ENCODE results near the gene PRKG1. TPM values are rescaled to one million over a fixed set of nuclear protein-coding genes. Genes with fewer than 3 reads are reported as not detected.

Gene PRKG1
- polyA plus RNA-seq, 3 donors = not detected

- no peak overlapping the region for H3K4me2 ChIP-seq (replicated peaks; ENCODE audit: extremely low read depth, low read length, poor library complexity, severe bottlenecking)
- Mint-ChIP-seq H3K4me1 (no peaks in the 10 kb centered on the region), H3K9me3 (peaks cover 0 to 13% (median 4%) of the 10 kb centered on the region in 7 donors), H3K27me3 (ENCODE audit: low read depth in 3 of 3) (peaks cover 0 to 2% (median 0%) of the 10 kb centered on the region in 3 donors), H3K27ac (no peak overlapping the region), H3K36me3 (no peaks in the 10 kb centered on the region), H3K4me3 (no peak overlapping the region)
- no peaks in the 10 kb centered on the region for H3K27me3 ChIP-seq (ENCODE audit: control insufficient read depth in 2 of 2, insufficient read depth in 2 of 2, low read length in 2 of 2)
- no peaks in the 10 kb centered on the region for H3K79me2 ChIP-seq (ENCODE audit: insufficient read depth, low read length)
- no CpG with 5 or more reads among the region's 2 CpGs for WGBS (ENCODE audit: insufficient coverage)
- no peaks in the 10 kb centered on the region for H3K36me3 ChIP-seq (replicated peaks in 1 of 2; ENCODE audit: control insufficient read depth in 1 of 2, insufficient read depth in 2 of 2, low read length in 2 of 2)
- H3K4me3 ChIP-seq (replicated peaks in 1 of 3; ENCODE audit: low read depth in 2 of 3, low read length in 3 of 3) = no peak overlapping the region
- peaks cover 0 to 10% of the 10 kb centered on the region in 2 donors for H3K9me3 ChIP-seq (replicated peaks in 1 of 2; ENCODE audit: control insufficient read depth in 1 of 2, insufficient read depth in 1 of 2, low read length in 2 of 2)
- H3K9ac ChIP-seq (ENCODE audit: insufficient read depth, low read length, poor library complexity, severe bottlenecking) = no peak overlapping the region
- H3K27ac ChIP-seq (ENCODE audit: low read depth in 1 of 2, low read length in 2 of 2) = no peak overlapping the region
- intact Hi-C loops (cut with micrococcal nuclease) = no loop called here
- H2AFZ ChIP-seq (ENCODE audit: insufficient read depth, low read depth, low read length, poor library complexity, severe bottlenecking) = no peak overlapping the region
- no peaks in the 10 kb centered on the region for H3K4me1 ChIP-seq (ENCODE audit: control insufficient read depth in 1 of 2, insufficient read depth in 2 of 2, low read length in 2 of 2)
- TF ChIP-seq CTCF (IDR thresholded peaks at IDR 0.05) = no peak
- H4K20me1 ChIP-seq (ENCODE audit: insufficient read depth, low read length) = no peaks in the 10 kb centered on the region
- DNase-seq = no peak
These were observed 909.2 kb downstream of the PRKG1 start for GRCh38 chr10:51983481-51983880.

DNA sequence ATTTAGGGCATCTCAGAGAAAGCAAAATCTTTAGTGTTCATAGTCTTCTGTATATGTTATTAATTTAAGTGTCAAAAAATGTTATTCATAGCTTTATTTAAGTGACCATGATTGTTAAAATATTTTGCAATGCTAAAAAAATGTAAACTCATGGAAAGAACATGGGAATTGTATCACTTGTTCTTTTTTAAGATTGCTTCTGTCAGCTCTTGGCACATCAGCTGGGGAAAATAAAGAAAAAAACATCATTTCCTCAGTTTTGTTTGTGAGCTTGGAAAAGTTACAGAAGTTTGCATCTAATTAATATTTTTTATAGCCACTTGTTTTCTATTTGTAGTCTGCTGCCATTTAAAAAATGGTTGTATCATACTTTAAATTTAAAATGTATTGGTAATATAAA is 911.0 kb downstream of the PRKG1 start:
- no peak for TF ChIP-seq CTCF (IDR thresholded peaks at IDR 0.05)
- H4K20me1 ChIP-seq (ENCODE audit: insufficient read depth, low read length) = no peaks in the 10 kb centered on the region
- no peak overlapping the region for H3K27ac ChIP-seq (ENCODE audit: low read depth in 1 of 2, low read length in 2 of 2)
- H2AFZ ChIP-seq (ENCODE audit: insufficient read depth, low read depth, low read length, poor library complexity, severe bottlenecking) = no peak overlapping the region
- Mint-ChIP-seq H3K27me3 (ENCODE audit: low read depth in 3 of 3) (no peaks in the 10 kb centered on the region), H3K9me3 (peaks cover 0 to 9% (median 3%) of the 10 kb centered on the region in 7 donors), H3K4me3 (no peak overlapping the region), H3K4me1 (no peaks in the 10 kb centered on the region), H3K36me3 (no peaks in the 10 kb centered on the region), H3K27ac (no peak overlapping the region)
- no peaks in the 10 kb centered on the region for H3K27me3 ChIP-seq (ENCODE audit: control insufficient read depth in 2 of 2, insufficient read depth in 2 of 2, low read length in 2 of 2)
- no peak for DNase-seq
- H3K4me1 ChIP-seq (ENCODE audit: control insufficient read depth in 1 of 2, insufficient read depth in 2 of 2, low read length in 2 of 2) = no peaks in the 10 kb centered on the region
- H3K36me3 ChIP-seq (replicated peaks in 1 of 2; ENCODE audit: control insufficient read depth in 1 of 2, insufficient read depth in 2 of 2, low read length in 2 of 2) = no peaks in the 10 kb centered on the region
- intact Hi-C loops (cut with micrococcal nuclease) = no loop called here
- no peak overlapping the region for H3K9ac ChIP-seq (ENCODE audit: insufficient read depth, low read length, poor library complexity, severe bottlenecking)
- H3K4me2 ChIP-seq (replicated peaks; ENCODE audit: extremely low read depth, low read length, poor library complexity, severe bottlenecking) = no peak overlapping the region
- H3K79me2 ChIP-seq (ENCODE audit: insufficient read depth, low read length) = no peaks in the 10 kb centered on the region
- H3K4me3 ChIP-seq (replicated peaks in 1 of 3; ENCODE audit: low read depth in 2 of 3, low read length in 3 of 3) = no peak overlapping the region
- peaks cover 0 to 10% of the 10 kb centered on the region in 2 donors for H3K9me3 ChIP-seq (replicated peaks in 1 of 2; ENCODE audit: control insufficient read depth in 1 of 2, insufficient read depth in 1 of 2, low read length in 2 of 2)
